ENCODE measurements around the gene CPTP. TPM values are rescaled to one million over a fixed set of nuclear protein-coding genes. Genes with fewer than 3 reads are reported as not detected.

CPTP gene
- total RNA-seq, 6 experiments from 2014 or later, result 24.6 to 31.5 (median 26.6) TPM

DNA sequence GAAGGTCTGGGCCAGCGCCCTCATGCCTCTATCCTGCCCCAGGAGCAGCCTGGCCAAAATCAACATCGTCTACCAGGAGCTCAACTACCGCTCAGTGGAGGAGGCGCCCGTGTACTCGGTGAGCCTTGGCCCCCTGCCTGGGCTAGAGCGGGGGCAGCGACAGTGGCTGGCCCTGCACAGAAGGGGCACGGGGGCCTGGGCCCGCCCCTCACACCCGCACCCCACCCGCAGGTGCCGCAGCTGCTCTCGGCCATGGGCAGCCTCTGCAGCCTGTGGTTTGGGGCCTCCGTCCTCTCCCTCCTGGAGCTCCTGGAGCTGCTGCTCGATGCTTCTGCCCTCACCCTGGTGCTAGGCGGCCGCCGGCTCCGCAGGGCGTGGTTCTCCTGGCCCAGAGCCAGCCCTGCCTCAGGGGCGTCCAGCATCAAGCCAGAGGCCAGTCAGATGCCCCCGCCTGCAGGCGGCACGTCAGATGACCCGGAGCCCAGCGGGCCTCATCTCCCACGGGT lies 33.5 kb upstream of the CPTP start:
- no peaks in the 10 kb centered on the region for H3K4me1 Mint-ChIP-seq (ENCODE audit: low read depth)
- DNase-seq, result no peak

DNA sequence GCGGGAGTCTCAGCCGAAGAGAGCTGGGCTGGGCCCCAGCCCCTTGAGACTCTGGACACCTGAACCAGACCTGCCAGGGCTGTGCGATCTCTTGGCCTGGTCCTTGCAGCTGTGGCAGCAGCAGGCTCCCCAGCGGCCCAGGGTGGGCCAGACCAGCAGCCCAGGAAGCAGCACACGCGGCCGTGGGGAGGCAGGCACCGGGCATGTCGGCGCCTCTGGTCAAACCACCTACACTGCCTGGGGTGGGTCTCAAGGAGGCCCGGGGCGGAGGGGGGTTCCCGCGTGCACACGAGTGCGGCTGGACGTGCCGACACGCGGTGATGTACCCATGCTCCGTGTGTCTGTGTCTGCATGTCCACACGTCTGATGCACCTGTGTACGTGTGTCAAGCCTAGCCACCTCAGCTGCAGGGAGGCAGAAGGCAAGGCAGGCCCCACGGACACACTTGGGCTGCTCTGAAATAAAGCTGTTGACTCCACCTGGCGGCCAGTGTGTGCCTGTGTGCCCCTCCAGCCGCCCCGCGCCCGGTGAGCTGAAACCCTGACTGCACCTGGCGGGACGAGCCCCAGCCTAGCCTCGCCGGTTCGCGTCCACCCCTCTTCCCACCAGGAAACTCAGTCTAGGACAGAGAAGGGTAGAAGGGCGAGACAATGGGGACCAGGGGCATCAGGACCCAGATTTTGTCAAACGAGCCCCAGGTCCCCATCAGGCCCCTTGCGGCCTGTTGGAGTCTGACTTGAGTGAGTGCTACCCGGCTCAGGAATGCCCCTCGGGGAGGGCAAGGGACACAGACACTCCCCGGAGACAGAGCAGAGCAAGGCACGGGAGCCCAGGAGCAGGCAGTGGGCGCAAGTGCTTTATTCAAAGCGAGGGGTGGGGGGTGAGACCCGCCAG lies 32.8 kb upstream of the CPTP start:
- TF ChIP-seq, protein P1, sequence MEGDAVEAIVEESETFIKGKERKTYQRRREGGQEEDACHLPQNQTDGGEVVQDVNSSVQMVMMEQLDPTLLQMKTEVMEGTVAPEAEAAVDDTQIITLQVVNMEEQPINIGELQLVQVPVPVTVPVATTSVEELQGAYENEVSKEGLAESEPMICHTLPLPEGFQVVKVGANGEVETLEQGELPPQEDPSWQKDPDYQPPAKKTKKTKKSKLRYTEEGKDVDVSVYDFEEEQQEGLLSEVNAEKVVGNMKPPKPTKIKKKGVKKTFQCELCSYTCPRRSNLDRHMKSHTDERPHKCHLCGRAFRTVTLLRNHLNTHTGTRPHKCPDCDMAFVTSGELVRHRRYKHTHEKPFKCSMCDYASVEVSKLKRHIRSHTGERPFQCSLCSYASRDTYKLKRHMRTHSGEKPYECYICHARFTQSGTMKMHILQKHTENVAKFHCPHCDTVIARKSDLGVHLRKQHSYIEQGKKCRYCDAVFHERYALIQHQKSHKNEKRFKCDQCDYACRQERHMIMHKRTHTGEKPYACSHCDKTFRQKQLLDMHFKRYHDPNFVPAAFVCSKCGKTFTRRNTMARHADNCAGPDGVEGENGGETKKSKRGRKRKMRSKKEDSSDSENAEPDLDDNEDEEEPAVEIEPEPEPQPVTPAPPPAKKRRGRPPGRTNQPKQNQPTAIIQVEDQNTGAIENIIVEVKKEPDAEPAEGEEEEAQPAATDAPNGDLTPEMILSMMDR (IDR thresholded peaks at IDR 0.05), result peak; percentile 74
- H3K27ac Mint-ChIP-seq, result no peak overlapping the region
- no peaks in the 10 kb centered on the region for H3K36me3 Mint-ChIP-seq (ENCODE audit: low read depth)
- no peaks in the 10 kb centered on the region for H3K4me1 Mint-ChIP-seq (ENCODE audit: low read depth)
- peaks cover 1% of the 10 kb centered on the region for H3K27me3 Mint-ChIP-seq (ENCODE audit: insufficient read depth)
- H3K4me3 Mint-ChIP-seq, result no peak overlapping the region
- no peaks in the 10 kb centered on the region for H3K9me3 Mint-ChIP-seq
- DNase-seq, result peak; percentile 37

More for the DNA sequence above, 33.5 kb upstream of the CPTP start:
- Mint-ChIP-seq H3K4me3 (no peak overlapping the region), H3K27ac (no peak overlapping the region), H3K27me3 (ENCODE audit: insufficient read depth) (peaks cover 1% of the 10 kb centered on the region), H3K9me3 (no peaks in the 10 kb centered on the region), H3K36me3 (ENCODE audit: low read depth) (no peaks in the 10 kb centered on the region)
- TF ChIP-seq, protein P1 (IDR thresholded peaks at IDR 0.05), result no peak

DNA sequence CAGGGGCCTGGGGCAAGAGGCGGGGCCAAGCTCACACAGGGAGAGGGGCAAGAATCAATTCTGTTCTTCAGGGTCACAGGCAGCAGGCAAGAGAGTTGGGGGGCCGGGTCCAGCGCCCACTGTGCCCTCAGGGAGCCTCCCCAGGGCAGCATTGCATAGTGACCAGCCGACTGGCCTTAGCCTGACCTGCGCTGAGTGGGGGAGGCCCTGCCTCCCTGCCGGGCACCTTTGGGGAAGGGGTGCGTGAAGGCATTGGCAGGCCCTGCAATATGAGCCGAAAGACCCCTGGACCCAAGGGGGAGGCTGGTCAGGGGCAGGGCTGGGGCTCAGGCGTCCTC lies 32.2 kb upstream of the CPTP start:
- H3K27me3 Mint-ChIP-seq (ENCODE audit: insufficient read depth), result peaks cover 1% of the 10 kb centered on the region

DNA sequence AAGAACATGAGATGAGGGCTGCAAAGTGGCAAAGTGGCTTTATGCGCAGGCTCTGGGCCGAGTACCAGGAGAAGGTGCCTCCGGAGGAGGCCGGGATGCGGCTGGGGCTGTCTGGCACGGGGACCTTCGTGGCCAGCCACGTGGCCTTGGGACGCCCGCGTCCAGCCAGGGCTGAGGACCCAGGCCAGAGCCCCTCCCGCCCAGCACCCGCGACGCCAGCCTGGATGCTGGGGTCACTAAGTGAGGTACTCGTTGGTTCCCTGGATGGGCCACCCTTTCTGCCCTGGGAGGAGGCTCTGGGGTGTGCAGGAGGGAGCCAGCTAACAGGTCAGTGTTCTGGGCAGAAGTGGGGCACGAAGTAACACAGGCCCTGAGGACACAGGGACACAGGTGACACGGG lies 31.8 kb upstream of the CPTP start:
- H3K27me3 Mint-ChIP-seq (ENCODE audit: insufficient read depth), result peaks cover 1% of the 10 kb centered on the region
- H3K4me3 Mint-ChIP-seq, result no peak overlapping the region
- no peak overlapping the region for H3K27ac Mint-ChIP-seq
- H3K36me3 Mint-ChIP-seq (ENCODE audit: low read depth), result no peaks in the 10 kb centered on the region
- TF ChIP-seq, protein P1 (IDR thresholded peaks at IDR 0.05), result no peak
- H3K4me1 Mint-ChIP-seq (ENCODE audit: low read depth), result no peaks in the 10 kb centered on the region
- no peaks in the 10 kb centered on the region for H3K9me3 Mint-ChIP-seq
- DNase-seq, result no peak

More for the DNA sequence above, 32.2 kb upstream of the CPTP start:
- H3K36me3 Mint-ChIP-seq (ENCODE audit: low read depth), result no peaks in the 10 kb centered on the region
- no peaks in the 10 kb centered on the region for H3K4me1 Mint-ChIP-seq (ENCODE audit: low read depth)
- no peak overlapping the region for H3K4me3 Mint-ChIP-seq
- H3K9me3 Mint-ChIP-seq, result no peaks in the 10 kb centered on the region
- TF ChIP-seq, protein P1 (IDR thresholded peaks at IDR 0.05), result no peak
- DNase-seq, result no peak
- no peak overlapping the region for H3K27ac Mint-ChIP-seq

GRCh38 chr1:1293263-1294249 lies 31.0 kb upstream of the CPTP start:
- H3K4me1 Mint-ChIP-seq (ENCODE audit: low read depth), result no peaks in the 10 kb centered on the region
- DNase-seq, result no peak
- no peak overlapping the region for H3K27ac Mint-ChIP-seq
- H3K4me3 Mint-ChIP-seq, result no peak overlapping the region
- no peaks in the 10 kb centered on the region for H3K9me3 Mint-ChIP-seq
- TF ChIP-seq, protein P1 (IDR thresholded peaks at IDR 0.05), result no peak
- peaks cover 1% of the 10 kb centered on the region for H3K27me3 Mint-ChIP-seq (ENCODE audit: insufficient read depth)
- no peaks in the 10 kb centered on the region for H3K36me3 Mint-ChIP-seq (ENCODE audit: low read depth)

Data from HFFc6 (cell line).